ENCODE results near the gene SERPINA10.
"Not testable (repeated sequence)": the region's sequence is repeated elsewhere in the genome, so short reads cannot be mapped to it uniquely, and the experiment has no call there.

GRCh38 chr14:94276898-94277561, 16.0 kb downstream of the SERPINA10 start:
- not testable (repeated sequence) for TF ChIP-seq FOXM1 (IDR thresholded peaks at IDR 0.05; ENCODE audit: borderline replicate concordance); HDGF (IDR thresholded peaks at IDR 0.05; ENCODE audit: borderline replicate concordance); ELF4 (IDR thresholded peaks at IDR 0.05); FOXA1 (IDR thresholded peaks at IDR 0.05); ZNF384 (IDR thresholded peaks at IDR 0.05); CTBP1 (IDR thresholded peaks at IDR 0.05; ENCODE audit: borderline replicate concordance)

All from HEK293T (cell line).